Choroid plexus epithelial cell (primary cell): Measurements from ENCODE around the gene ZNF521.
A peak's percentile ranks its signal among the peaks of the same experiment; 100 is the strongest.

Experiments used
- DNase-seq: peaks from one replicate; pipeline ENCODE4 v3.0.0-alpha.2; 2010; ENCODE audit warnings: low read depth
- H3K4me3 ChIP-seq: 2 replicates; pipeline ENCODE4 v1.5.1; 2011; ENCODE audit warnings: low read depth, mild to moderate bottlenecking, control low read depth, low read length, moderate library complexity
- CTCF ChIP-seq: conservative IDR thresholded peaks from 2 replicates; pipeline ENCODE4 v1.5.1; 2011; ENCODE audit warnings: low read depth, mild to moderate bottlenecking, control low read depth, inconsistent platforms, low read length, moderate library complexity

The ZNF521 gene

GRCh38 chr18:25283781-25284180 lies 68.2 kb downstream of the ZNF521 start:
- DNase-seq: no peak
- H3K4me3 ChIP-seq: no peak overlapping the region
- TF ChIP-seq CTCF: no peak

- H3K4me3 ChIP-seq: no peak overlapping the region
- no peak for TF ChIP-seq CTCF
- no peak for DNase-seq
These were observed 68.9 kb downstream of the ZNF521 start for GRCh38 chr18:25282896-25283703.

DNA sequence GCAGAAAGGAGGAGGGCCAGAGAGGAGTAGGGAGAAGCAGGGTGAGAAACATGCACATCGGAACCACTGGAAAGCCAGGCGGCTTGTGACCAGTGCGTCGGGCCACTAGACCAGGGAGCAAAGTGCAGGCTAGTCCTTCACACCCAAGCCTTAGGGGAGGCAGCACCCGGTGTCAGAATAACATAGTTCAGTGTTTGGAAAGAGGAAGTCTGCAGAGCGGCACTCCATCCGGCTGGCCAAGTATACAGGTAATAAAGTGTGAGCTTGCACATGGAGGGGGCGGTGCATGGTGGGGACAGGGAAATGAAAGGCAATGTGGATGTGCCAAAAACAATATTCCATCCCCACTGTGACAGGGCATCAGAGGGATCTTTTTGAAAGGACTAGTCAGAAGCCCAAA lies 69.7 kb downstream of the ZNF521 start:
- H3K4me3 ChIP-seq: no peak overlapping the region
- DNase-seq: no peak
- TF ChIP-seq CTCF: no peak

DNA sequence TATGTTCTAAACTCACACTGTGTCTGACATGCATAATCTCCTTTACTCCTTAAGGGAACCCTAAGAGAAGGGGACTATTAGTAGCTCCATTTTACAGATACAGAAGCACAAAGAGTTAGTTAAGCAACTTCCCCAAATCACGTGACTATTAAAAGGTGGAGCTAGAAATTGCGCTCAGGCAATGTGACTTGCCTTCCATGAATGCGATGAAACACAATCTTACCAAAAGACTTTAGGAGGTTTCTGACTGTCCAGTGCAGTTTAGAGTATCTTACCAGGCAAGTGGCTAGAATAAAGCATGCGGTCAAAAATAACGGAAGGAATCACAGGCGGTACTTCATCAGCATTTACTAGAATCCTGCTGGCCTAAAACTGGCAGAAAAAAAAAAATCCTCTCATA lies 70.4 kb downstream of the ZNF521 start:
- TF ChIP-seq CTCF: no peak
- no peak overlapping the region for H3K4me3 ChIP-seq
- DNase-seq: no peak

GRCh38 chr18:25279961-25280360 lies 72.0 kb downstream of the ZNF521 start:
- TF ChIP-seq CTCF: no peak
- H3K4me3 ChIP-seq: no peak overlapping the region
- no peak for DNase-seq

- TF ChIP-seq CTCF: no peak
These were observed 72.4 kb downstream of the ZNF521 start for GRCh38 chr18:25279556-25279955.

DNA sequence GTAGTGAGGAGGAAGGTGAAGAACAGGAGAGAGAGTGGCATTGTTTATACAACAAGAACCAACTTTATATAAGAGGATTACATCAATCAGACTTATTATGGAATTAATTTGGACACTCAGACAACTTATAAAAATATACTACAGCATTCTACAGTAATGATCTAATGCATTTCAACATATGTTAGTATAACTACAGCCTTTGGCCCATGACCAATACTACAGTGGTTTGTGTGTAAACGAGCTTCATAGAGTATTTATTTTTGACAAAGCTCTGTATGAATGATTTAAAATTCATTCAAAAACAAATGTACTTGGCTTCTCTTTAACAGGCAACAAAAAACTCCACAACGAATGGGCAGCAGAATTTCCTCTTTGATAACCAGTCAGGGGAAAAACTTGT lies 72.8 kb downstream of the ZNF521 start:
- TF ChIP-seq CTCF: no peak
- no peak overlapping the region for H3K4me3 ChIP-seq
- DNase-seq: peak; percentile 69

More at GRCh38 chr18:25279556-25279955, 72.4 kb downstream of the ZNF521 start:
- no peak overlapping the region for H3K4me3 ChIP-seq
- DNase-seq: no peak
